DOHH2 (cell line): ENCODE measurements around the gene LPAR2.

Experiments
- CTCF ChIP-seq: fragments of 200-600 bp; sonication (generic); IDR thresholded peaks from one replicate; pipeline ENCODE4 v1.5.1; 2014; ENCODE audit warnings: antibody characterized with exemption, mild to moderate bottlenecking, low read depth, low read length; ENCODE audit not compliant: poor library complexity, severe bottlenecking
- EZH2phosphoT487 ChIP-seq: fragments of 200-600 bp; sonication (generic); IDR thresholded peaks from 2 replicates; pipeline ENCODE4 v1.6.1; 2017; ENCODE audit warnings: borderline replicate concordance, mild to moderate bottlenecking, antibody characterized with exemption, low read length, moderate library complexity, mixed read lengths

- TF ChIP-seq CTCF (no peak), EZH2phosphoT487 (no peak)
Observed at GRCh38 chr19:19606021-19606420, 22.0 kb downstream of the LPAR2 start.
